ENCODE data around the gene FREY1. TPM values are rescaled to one million over a fixed set of nuclear protein-coding genes. Genes with fewer than 3 reads are reported as not detected.
A peak's percentile ranks its signal among the peaks of the same experiment; 100 is the strongest.

Gene FREY1
- total and polyA plus RNA-seq, 9 of the 15 experiments (the other 6 are each of a cell fraction or from before 2014, with no cell fraction given) = 0.25 to 1.5 (median 1.1) TPM; not detected in 5

GRCh38 chr11:45872651-45873356, 34.3 kb downstream of the FREY1 start (continued):
- TF ChIP-seq CEBPG (CRISPR knock-in tag; IDR thresholded peaks at IDR 0.05) = peak; percentile 21; the same call in 1 of the 2 replicates
- TF ChIP-seq CEBPG (tag; conservative IDR thresholded peaks at IDR 0.05 in 1 of 2, IDR thresholded peaks at IDR 0.05 in 1 of 2) = no peak
- peak; percentile 83; the same call in 1 of the 2 replicates for TF ChIP-seq STAG1 (CRISPR knock-in tag; IDR thresholded peaks at IDR 0.05; ENCODE audit: borderline replicate concordance)
- TF ChIP-seq CTBP1 (IDR thresholded peaks at IDR 0.05; ENCODE audit: borderline replicate concordance) = peak; percentile 36; the same call in 1 of the 2 replicates
- 0 out of 2 replicates have a peak, but pooled peaks have one; percentile 52 for TF ChIP-seq RREB1 (CRISPR knock-in tag; IDR thresholded peaks at IDR 0.05)
- peak; percentile 69 for TF ChIP-seq MAFK (IDR thresholded peaks at IDR 0.05; ENCODE audit: low read length)
- TF ChIP-seq ZNF316 (IDR thresholded peaks at IDR 0.05) = peak; percentile 75
- peak; percentile 57 for TF ChIP-seq DEAF1 (CRISPR knock-in tag; IDR thresholded peaks at IDR 0.05)
- TF ChIP-seq MXD1 (CRISPR knock-in tag; IDR thresholded peaks at IDR 0.05; ENCODE audit: borderline replicate concordance, poor library complexity, severe bottlenecking) = no peak
- no peak for TF ChIP-seq BRF2 (IDR thresholded peaks at IDR 0.05; ENCODE audit: borderline replicate concordance, insufficient read depth, insufficient read length)
- TF ChIP-seq E2F5 (CRISPR knock-in tag; IDR thresholded peaks at IDR 0.05) = peak; percentile 29; the same call in 1 of the 2 replicates
- peak; percentile 30; the same call in 1 of the 2 replicates for TF ChIP-seq NR2C2 (CRISPR knock-in tag; IDR thresholded peaks at IDR 0.05)
- TF ChIP-seq NR2C2 (tag; IDR thresholded peaks at IDR 0.05) = no peak
- no peak for TF ChIP-seq SAFB2 (IDR thresholded peaks at IDR 0.05; ENCODE audit: borderline replicate concordance, low read depth, low read length, severe bottlenecking)
- TF ChIP-seq MAFG (tag; conservative IDR thresholded peaks at IDR 0.05) = peak; percentile 55
- TF ChIP-seq RAD21 (CRISPR knock-in tag; conservative IDR thresholded peaks at IDR 0.05 in 1 of 2, IDR thresholded peaks at IDR 0.05 in 1 of 2) = peak; percentile 74 to 93

Data from K562 (cell line).